HG03097 (cell line): ENCODE measurements around the gene AGAP9.
"Not testable (repeated sequence)": the region's sequence is repeated elsewhere in the genome, so short reads cannot be mapped to it uniquely, and the experiment has no call there.

Source experiments
- ATAC-seq: cut with Tn5 transposase; IDR thresholded peaks from one replicate; pipeline ENCODE4 v1.9.1; 2021; ENCODE audit not compliant: unreplicated experiment, low FRiP score

AGAP9 gene

GRCh38 chr10:47458466-47459154 lies 64.8 kb downstream of the AGAP9 start:
- ATAC-seq = no peak

GRCh38 chr10:47457826-47458225 lies 65.6 kb downstream of the AGAP9 start:
- no peak for ATAC-seq

- ATAC-seq = no peak
Measured at GRCh38 chr10:47457528-47457820, 66.0 kb downstream of the AGAP9 start.

GRCh38 chr10:47456794-47457527 lies 66.5 kb downstream of the AGAP9 start:
- ATAC-seq = no peak

- no peak for ATAC-seq
Measured at GRCh38 chr10:47456079-47456785, 67.2 kb downstream of the AGAP9 start.

GRCh38 chr10:47455350-47456078 lies 67.9 kb downstream of the AGAP9 start:
- not testable (repeated sequence) for ATAC-seq

GRCh38 chr10:47454780-47455058 lies 68.7 kb downstream of the AGAP9 start:
- ATAC-seq = no peak

GRCh38 chr10:47454008-47454779 lies 69.2 kb downstream of the AGAP9 start:
- ATAC-seq = no peak

DNA sequence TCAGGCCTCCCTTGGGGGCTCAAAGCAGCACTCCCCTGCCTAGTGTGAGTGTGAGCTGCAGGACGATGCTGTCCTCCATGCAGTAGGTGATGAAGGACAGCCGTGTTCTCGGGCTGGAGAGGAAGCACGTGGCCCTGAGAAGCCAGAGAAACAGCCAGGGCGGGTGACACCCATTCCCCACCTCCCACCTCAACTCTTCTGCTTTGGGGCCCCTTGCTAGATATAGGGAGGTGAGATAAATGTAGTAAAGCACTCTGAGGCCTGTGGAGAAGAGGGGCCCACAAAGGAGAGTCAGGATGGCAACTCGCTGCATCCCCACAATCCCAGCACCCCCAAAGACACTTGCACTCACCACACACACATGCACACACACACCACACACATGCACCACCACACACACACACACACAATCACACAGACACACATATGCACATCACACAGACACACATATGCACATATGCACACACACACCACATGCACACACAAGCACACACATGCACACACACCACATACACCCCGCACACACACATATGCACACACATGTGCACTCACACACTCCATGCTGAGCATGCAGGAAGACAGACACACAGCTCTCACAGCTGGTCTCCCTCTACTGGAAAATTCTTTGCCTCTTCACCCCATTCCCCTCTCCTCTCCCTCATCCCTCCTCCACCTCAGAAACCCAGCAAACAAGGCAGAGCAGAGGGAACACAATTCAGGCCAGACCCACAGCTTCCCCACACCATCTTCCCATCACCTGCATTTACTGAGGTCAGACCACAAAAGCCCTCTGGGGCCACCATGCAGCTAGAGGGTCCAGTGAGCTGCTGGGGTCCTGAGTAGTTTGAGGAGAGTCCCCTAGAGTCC lies 70.1 kb downstream of the AGAP9 start:
- ATAC-seq = no peak

GRCh38 chr10:47452495-47453140 lies 70.8 kb downstream of the AGAP9 start:
- no peak for ATAC-seq

DNA sequence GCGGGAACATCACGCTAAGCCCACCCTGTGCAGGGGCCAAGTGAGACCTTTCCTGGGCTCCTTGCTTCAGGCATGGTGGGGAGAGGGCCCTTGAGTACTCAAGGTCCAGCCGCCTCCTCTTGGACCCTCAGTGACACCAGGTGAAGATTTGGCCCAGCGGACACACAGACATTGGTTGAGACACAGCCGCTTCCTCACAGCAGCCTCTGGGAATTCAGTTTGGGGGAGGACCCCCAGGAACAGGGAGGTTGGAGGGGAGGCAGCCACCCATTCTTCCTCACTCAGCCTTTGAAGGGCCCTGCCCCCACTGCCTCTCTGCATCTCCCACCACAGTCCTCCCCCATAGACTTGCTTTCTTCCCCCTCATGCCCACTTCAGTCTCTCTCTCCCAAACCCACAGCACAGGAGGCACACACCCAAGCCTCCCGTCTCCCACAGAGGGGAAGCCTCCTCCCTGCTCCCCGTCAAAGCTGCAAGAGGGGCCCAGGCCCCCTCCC lies 71.4 kb downstream of the AGAP9 start:
- ATAC-seq = no peak
